HG02943 (cell line): ENCODE results near the gene COL24A1.

Source experiments
- ATAC-seq: cut with Tn5 transposase; IDR thresholded peaks from one replicate; pipeline ENCODE4 v1.9.1; 2021; ENCODE audit warnings: mild to moderate bottlenecking, low read depth, moderate library complexity; ENCODE audit not compliant: unreplicated experiment

COL24A1 gene

DNA sequence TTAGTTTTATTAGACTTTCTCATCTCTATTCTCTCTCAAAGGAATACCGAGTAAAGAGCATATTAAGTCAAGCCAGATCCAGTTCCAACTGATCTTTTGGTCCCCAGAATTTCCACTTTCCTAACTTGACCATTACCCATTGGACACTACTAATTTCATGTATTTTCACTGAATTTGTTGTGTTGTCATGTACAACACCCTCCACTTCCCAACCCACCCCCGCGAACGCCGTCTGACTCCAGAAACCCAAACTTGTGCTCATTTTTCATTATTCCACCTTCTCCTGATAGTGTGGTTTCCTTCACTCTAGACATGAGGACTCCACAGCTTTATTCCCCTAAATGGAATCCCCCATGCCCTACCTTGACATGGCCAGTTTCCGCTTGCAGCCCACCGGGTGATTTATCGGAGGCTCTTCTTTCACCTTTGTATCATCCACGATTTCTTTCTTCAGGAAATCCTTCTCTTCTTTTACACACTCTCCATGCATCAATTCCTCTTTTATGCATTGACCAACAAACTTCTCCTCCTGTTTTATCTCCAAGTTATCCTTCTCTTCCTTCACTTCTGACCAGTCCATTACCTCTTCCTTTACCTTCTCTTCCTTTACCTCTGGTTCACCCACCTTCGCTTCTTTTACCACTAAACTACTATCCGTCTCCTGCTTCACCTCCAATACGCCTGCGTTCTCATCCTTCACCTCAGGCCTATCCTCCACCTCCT, 449.1 kb downstream of the COL24A1 start:
- no peak for ATAC-seq

- ATAC-seq, result no peak
Measured at GRCh38 chr1:85705940-85706339, 450.6 kb downstream of the COL24A1 start.

DNA sequence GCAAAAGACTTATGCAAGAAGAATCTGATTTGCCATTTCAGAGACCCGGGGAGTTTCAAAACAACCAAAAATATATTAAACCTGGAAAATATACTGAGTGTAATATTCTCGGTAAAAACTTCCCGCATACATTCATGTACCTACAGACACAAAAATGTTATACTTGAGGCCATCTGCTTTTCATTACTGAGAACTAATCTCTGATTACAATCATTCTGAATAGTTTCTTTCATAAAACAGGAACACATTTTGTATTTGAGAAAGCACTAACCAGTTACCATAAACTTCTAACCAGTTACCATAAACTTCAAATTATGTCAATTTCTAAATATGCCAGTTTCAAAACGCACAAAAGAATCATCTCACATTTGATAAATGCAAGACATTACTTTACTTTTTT, 456.1 kb downstream of the COL24A1 start:
- no peak for ATAC-seq

- no peak for ATAC-seq
Measured at GRCh38 chr1:85697895-85698294, 458.7 kb downstream of the COL24A1 start.

GRCh38 chr1:85692730-85693314, 463.8 kb downstream of the COL24A1 start:
- ATAC-seq, result no peak

GRCh38 chr1:85689775-85690404, 466.7 kb downstream of the COL24A1 start:
- no peak for ATAC-seq

DNA sequence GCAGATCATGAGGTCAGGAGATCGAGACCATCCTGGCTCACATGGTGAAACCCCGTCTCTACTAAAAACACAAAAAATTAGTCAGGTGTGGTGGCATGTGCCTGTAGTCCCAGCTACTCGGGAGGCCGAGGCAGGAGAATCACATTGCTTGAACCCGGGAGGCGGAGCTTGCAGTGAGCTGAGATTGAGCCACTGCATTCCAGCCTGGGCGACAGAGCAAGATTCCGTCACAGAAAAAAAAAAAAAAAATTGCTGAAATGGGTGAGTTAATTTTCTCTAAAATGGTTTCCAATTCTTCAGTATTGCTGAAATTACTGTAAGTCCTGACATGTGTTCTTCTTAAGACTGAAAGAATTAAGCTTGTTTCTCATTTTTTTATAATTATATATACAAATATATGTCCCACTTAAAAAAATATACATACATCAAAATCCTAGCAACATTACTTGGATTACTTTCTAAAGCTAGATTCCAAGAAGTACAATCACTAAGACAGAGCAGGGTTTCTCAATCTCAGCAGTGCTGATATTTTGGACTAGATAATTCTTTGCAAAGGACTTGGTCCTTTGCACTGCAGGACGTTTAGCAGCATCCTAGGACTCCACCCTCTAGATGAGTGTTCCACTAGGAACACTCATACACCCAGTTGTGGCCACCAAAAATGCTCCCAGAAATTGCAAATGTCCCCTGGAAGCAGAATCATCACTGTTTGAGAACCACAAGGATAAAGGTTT, 473.1 kb downstream of the COL24A1 start:
- no peak for ATAC-seq

GRCh38 chr1:85681087-85681486, 475.5 kb downstream of the COL24A1 start:
- no peak for ATAC-seq
